ENCODE measurements around the gene SSH2. TPM values are rescaled to one million over a fixed set of nuclear protein-coding genes. Genes with fewer than 3 reads are reported as not detected.

Gene SSH2
- total RNA-seq, 1 donor from 2014 or later, result 12.2 TPM

GRCh38 chr17:29847118-29847517, 82.9 kb downstream of the SSH2 start:
- Mint-ChIP-seq H3K4me3 (no peak overlapping the region), H3K4me1 (peaks cover 46% of the 10 kb centered on the region), H3K36me3 (peaks cover 2% of the 10 kb centered on the region), H3K9me3 (peaks cover 2% of the 10 kb centered on the region), H3K27me3 (ENCODE audit: insufficient read depth, low read depth) (peaks cover 6% of the 10 kb centered on the region), H3K27ac (peak overlapping the region; percentile 30)
- Histone ChIP-seq H2AFZ (replicated peaks) (no peak overlapping the region), H3K4me2 (no peak overlapping the region), H3K4me3 (no peak overlapping the region), H3K9ac (no peak overlapping the region), H3K27ac (no peak overlapping the region), H3F3A (ENCODE audit: low read depth) (no peaks in the 10 kb centered on the region), H3K27me3 (no peaks in the 10 kb centered on the region), H3K79me2 (ENCODE audit: low read depth) (no peaks in the 10 kb centered on the region), H3K36me3 (no peaks in the 10 kb centered on the region), H4K20me1 (ENCODE audit: low read depth) (no peaks in the 10 kb centered on the region), H3K4me1 (peaks cover 13% of the 10 kb centered on the region), H3K9me3 (ENCODE audit: low read depth) (no peaks in the 10 kb centered on the region)
- no peak for TF ChIP-seq EZH2phosphoT487 (IDR thresholded peaks at IDR 0.05)
- TF ChIP-seq EZH2 (IDR thresholded peaks at IDR 0.05), result no peak
- no peak for TF ChIP-seq CTCF (IDR thresholded peaks at IDR 0.05)
- no peak for DNase-seq (ENCODE audit: low spot score)

GRCh38 chr17:29846298-29846697, 83.7 kb downstream of the SSH2 start:
- peaks cover 46% of the 10 kb centered on the region for H3K4me1 Mint-ChIP-seq
- peaks cover 13% of the 10 kb centered on the region for H3K4me1 ChIP-seq
- H3K4me3 Mint-ChIP-seq, result no peak overlapping the region
- H3K27me3 ChIP-seq, result no peaks in the 10 kb centered on the region
- H3K27ac Mint-ChIP-seq, result no peak overlapping the region
- H3F3A ChIP-seq (ENCODE audit: low read depth), result no peaks in the 10 kb centered on the region
- no peak overlapping the region for H2AFZ ChIP-seq (replicated peaks)
- H3K36me3 ChIP-seq, result no peaks in the 10 kb centered on the region
- H3K9me3 ChIP-seq (ENCODE audit: low read depth), result no peaks in the 10 kb centered on the region
- peaks cover 2% of the 10 kb centered on the region for H3K36me3 Mint-ChIP-seq
- no peaks in the 10 kb centered on the region for H3K79me2 ChIP-seq (ENCODE audit: low read depth)
- peaks cover 2% of the 10 kb centered on the region for H3K9me3 Mint-ChIP-seq
- H3K4me3 ChIP-seq, result no peak overlapping the region
- no peak overlapping the region for H3K27ac ChIP-seq
- H3K9ac ChIP-seq, result no peak overlapping the region
- H3K4me2 ChIP-seq, result no peak overlapping the region
- peaks cover 6% of the 10 kb centered on the region for H3K27me3 Mint-ChIP-seq (ENCODE audit: insufficient read depth, low read depth)
- H4K20me1 ChIP-seq (ENCODE audit: low read depth), result no peaks in the 10 kb centered on the region
- DNase-seq (ENCODE audit: low spot score), result no peak
- TF ChIP-seq CTCF (IDR thresholded peaks at IDR 0.05) (no peak), EZH2phosphoT487 (IDR thresholded peaks at IDR 0.05) (no peak), EZH2 (IDR thresholded peaks at IDR 0.05) (no peak)

DNA sequence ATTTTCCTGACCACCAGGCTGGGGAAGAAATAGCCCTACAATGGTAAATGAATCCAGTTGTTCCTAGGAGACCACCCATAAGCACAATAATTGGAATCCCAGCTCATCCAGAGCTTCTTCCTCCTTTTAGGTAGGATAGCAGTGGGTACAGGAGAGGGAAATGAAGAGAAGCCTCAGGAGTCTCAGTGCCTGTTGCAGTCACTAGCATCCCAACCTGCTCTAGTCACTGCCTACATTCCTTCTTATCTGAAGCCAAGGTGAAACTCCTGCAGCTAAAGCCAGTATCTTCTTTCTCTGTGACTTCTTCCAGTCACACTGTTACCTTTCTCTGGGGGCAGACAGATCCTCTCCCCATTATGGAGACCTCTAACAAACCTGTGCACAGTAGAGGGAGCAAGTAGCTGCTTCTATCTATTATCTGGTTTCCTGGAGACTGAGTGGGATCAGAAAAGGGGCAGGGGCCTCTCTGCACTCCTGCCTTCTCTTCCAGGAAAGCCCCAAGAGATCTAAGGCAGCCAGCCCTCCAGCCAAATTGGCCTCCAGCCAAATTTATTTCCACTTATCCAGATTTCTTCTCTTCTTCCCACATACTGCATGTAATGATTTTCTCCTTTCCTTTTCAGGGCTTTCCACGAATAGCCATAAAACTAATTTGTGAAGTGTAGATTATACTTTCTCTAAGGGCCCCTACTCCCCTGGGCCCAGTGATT, 85.5 kb downstream of the SSH2 start:
- Histone ChIP-seq H3K36me3 (no peaks in the 10 kb centered on the region), H3F3A (ENCODE audit: low read depth) (no peaks in the 10 kb centered on the region), H3K9ac (no peak overlapping the region), H3K27ac (no peak overlapping the region), H3K4me3 (no peak overlapping the region), H3K27me3 (no peaks in the 10 kb centered on the region), H3K4me1 (peaks cover 8% of the 10 kb centered on the region), H3K79me2 (ENCODE audit: low read depth) (no peaks in the 10 kb centered on the region), H3K9me3 (ENCODE audit: low read depth) (no peaks in the 10 kb centered on the region), H2AFZ (replicated peaks) (no peak overlapping the region), H4K20me1 (ENCODE audit: low read depth) (no peaks in the 10 kb centered on the region), H3K4me2 (peak overlapping the region; percentile 47)
- peaks cover 2% of the 10 kb centered on the region for H3K9me3 Mint-ChIP-seq
- TF ChIP-seq EZH2phosphoT487 (IDR thresholded peaks at IDR 0.05), result no peak
- peak; percentile 11 for TF ChIP-seq CTCF (IDR thresholded peaks at IDR 0.05)
- no peak for TF ChIP-seq EZH2 (IDR thresholded peaks at IDR 0.05)
- peaks cover 2% of the 10 kb centered on the region for H3K36me3 Mint-ChIP-seq
- H3K4me3 Mint-ChIP-seq, result no peak overlapping the region
- peaks cover 39% of the 10 kb centered on the region for H3K4me1 Mint-ChIP-seq
- H3K27ac Mint-ChIP-seq, result peak overlapping the region; percentile 55
- peak; percentile 27 for DNase-seq (ENCODE audit: low spot score)
- peaks cover 4% of the 10 kb centered on the region for H3K27me3 Mint-ChIP-seq (ENCODE audit: insufficient read depth, low read depth)

Data from neural progenitor cell (in vitro differentiated cells).